T47D (cell line): Measurements from ENCODE around the gene TIMP2.
"Not testable (repeated sequence)": the region's sequence is repeated elsewhere in the genome, so short reads cannot be mapped to it uniquely, and the experiment has no call there.

Experiments
- DNase-seq, 2 experiments: peaks; one replicate each; pipeline versions ENCODE4 v3.0.0 to v3.0.0-alpha.2; 2011 to 2012; ENCODE audit warnings: low read depth in 1 of 2, low spot score in 1 of 2
- JUND ChIP-seq: IDR thresholded peaks from 2 replicates; pipeline ENCODE4 v1.6.1; 2012; ENCODE audit warnings: low read depth
- in situ Hi-C: cut with HindIII; loops from 2 replicates; pipeline ENCODE4 v1.10.0; 2016; ENCODE audit warnings: low sequenced_read_pairs, low pct_unique_long_range_greater_than_20kb

The TIMP2 gene

DNA sequence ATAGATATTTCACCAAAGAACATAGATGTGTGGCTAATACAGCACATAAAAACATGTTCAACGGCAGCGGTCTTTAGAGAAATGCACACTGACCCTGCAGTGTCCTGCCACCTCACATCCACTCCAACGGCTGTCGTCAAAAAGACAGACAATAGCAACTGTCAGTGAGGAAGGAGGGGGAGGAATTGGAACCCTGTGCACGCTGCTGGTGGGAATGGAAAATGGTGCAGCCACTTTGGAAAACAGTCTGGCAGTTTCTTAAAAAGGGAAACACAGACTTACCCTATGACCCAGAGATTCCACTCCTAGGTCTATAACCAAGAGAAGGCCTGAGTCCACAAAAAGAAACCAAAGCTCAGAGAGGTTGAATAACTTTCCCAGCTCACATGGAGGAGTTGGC lies 29.9 kb downstream of the TIMP2 start:
- no peak for TF ChIP-seq JUND
- DNase-seq: no peak
- in situ Hi-C loops: no loop called here

DNA sequence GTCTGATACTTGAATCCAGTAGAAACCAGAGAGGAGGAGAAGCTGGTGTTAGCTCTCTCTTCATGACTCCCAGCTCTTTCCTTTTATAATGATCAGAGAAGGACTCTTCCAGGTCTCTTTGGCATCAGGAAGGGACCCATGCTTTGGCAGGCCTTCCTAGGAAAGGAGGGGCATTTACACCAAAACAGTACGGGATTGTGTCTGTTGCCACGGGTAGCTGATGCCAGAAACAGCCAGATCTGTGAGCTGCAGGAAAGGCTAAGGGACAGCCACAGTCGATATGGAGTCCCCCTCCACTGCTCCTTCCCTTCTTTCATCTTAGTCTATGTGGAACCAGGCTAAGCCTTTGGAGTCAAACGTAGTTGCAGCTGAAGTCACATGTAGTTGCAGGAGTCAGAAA lies 31.5 kb downstream of the TIMP2 start:
- no peak for DNase-seq
- in situ Hi-C loops: no loop called here
- no peak for TF ChIP-seq JUND

GRCh38 chr17:78892936-78893379 lies 32.2 kb downstream of the TIMP2 start:
- no peak for TF ChIP-seq JUND
- in situ Hi-C loops: no loop called here
- DNase-seq: no peak

GRCh38 chr17:78892520-78892919 lies 32.7 kb downstream of the TIMP2 start:
- no peak for TF ChIP-seq JUND
- DNase-seq: no peak
- in situ Hi-C loops: no loop called here

GRCh38 chr17:78892062-78892456 lies 33.1 kb downstream of the TIMP2 start:
- in situ Hi-C loops: no loop called here
- no peak for DNase-seq
- no peak for TF ChIP-seq JUND

- TF ChIP-seq JUND: no peak
- no peak for DNase-seq
- in situ Hi-C loops: no loop called here
Measured at GRCh38 chr17:78891406-78892061, 33.7 kb downstream of the TIMP2 start.

DNA sequence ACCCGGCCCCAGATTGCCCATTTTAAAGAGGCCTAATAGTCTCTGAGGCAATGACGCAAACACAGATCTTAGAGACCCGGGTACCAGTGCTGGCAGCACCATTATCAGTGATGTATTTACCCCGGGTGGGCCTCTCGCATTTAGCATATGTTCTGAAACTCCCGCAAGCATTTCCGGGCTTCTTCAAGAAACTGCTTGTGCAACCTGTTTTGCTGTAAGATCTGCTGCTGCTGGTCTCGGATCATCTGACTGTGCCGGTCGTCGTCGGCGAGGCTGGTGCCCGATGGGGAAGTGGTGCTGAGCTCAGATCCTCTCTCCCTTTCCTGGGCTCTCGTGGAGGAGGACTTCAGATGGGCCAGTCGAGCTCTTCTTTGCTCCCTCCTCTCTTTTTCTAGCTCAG lies 34.7 kb downstream of the TIMP2 start:
- TF ChIP-seq JUND: no peak
- DNase-seq: no peak
- in situ Hi-C loops: no loop called here

DNA sequence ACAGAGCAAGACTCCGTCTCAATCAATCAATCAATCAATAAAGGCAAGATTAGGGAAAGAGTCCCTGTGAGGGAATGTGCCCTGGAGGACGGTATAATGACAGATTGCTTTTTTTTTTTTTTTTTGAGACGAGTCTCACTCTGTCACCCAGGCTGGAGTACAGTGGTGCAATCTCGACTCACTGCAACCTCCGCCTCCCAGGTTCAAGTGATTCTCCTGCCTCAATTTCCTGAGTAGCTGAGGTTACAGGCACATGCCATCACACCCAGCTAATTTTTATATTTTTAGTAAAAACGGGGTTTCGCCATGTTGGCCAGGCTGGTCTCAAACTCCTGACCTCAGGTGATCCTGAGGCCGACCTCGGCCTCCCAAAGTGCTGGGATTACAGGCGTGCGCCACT lies 35.1 kb downstream of the TIMP2 start:
- DNase-seq, in situ Hi-C loops: not testable (repeated sequence)

DNA sequence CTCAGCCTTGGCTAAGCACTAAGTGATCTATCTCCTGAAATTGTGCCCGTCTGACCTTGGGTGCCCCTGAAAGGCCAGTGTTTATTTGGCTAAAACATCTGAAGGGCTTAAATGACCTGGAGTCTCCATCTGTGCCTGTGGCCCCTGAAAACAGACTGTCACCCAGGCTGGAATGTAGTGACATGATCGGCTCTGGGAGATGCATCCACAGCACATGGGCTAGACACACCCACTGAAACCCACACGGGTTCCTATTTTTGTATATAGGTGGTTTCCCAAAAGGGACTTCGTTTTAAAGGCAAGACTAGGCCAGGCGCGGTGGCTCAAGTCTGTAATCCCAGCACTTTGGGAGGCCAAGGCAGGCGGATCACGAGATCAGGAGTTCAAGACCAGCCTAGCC lies 35.7 kb downstream of the TIMP2 start:
- no peak for DNase-seq
- in situ Hi-C loops: no loop called here
- no peak for TF ChIP-seq JUND

DNA sequence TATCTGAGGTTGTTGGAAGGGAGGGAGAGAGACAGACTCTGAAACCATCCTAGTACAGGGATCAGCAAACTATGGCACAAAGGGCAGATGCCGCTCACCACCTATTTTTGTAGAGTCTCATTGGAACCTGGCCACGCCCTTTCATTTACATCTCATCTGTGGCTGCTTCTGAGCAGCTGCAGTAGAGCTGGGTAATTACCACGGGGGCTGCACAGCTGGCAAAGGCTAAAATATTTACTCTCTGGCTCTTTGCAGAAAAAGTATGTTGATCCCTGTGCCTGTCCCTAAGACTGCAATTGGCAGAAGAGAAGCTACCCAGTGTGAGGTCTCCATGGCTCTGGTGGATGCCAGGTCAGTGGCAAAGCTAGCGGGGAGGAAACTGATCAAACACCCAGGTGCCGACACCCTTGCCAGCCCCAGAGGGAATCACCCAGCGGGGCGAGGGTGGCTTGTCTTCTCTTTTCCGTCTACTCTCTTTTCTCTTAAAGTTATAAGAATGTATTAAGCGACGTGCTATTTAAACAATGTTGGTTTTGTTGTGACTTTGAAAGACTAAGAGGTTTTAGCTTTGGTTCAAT lies 36.2 kb downstream of the TIMP2 start:
- DNase-seq: no peak
- in situ Hi-C loops: no loop called here
- TF ChIP-seq JUND: no peak

- no peak for TF ChIP-seq JUND
- in situ Hi-C loops: no loop called here
- DNase-seq: no peak
Measured at GRCh38 chr17:78886954-78887353, 38.2 kb downstream of the TIMP2 start.

- in situ Hi-C loops: no loop called here
- no peak for DNase-seq
- TF ChIP-seq JUND: no peak
Measured at GRCh38 chr17:78885956-78886355, 39.2 kb downstream of the TIMP2 start.

DNA sequence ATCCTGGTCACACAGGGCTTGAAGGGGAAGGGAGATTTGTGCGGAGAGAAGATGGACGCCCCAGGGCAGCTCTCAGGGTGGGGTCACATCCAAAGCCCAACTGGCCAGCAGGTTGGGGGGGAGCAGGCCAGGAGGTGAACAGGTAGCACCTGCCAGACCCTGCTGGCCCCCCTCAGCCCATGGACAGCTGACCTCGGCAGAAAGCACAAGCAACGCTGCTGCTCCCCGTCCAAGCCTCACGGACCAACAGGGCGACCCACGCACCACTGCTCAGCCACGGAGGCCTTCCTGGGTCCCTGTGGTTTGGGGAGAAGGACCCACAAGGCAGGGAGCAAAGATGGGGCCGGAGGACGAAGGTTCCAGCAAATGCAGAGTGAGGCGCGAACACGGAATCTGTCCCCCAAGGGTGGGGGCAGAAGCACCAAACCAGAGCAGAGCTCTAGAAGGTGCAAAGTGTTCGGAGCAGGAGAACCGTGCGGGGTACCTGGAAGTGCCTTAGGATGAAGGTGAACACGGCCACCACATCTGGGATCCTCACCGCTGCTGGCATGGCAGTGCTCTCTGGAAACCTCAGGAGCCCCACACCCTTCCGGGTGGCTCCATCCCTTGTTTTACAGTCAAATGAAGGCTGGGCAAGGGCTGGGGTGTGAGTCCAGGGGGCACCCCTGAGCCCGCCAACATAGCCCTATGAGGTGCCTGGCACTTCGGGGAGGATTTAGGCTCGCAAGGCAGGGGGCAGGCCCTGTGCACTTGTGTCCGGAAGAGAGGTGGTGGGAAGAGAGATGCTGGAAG lies 40.1 kb downstream of the TIMP2 start:
- in situ Hi-C loops: no loop called here
- no peak for TF ChIP-seq JUND
- DNase-seq: no peak
